HG03439 (cell line): ENCODE data around the gene ALDH1L1.

Source experiments
- ATAC-seq: cut with Tn5 transposase; IDR thresholded peaks from one replicate; pipeline ENCODE4 v1.9.1; 2021; ENCODE audit warnings: mild to moderate bottlenecking, moderate library complexity; ENCODE audit not compliant: unreplicated experiment

The ALDH1L1 gene

GRCh38 chr3:126058666-126059065 is 121.7 kb downstream of the ALDH1L1 start:
- ATAC-seq: no peak

- no peak for ATAC-seq
Observed at GRCh38 chr3:126057936-126058335, 122.5 kb downstream of the ALDH1L1 start.

DNA sequence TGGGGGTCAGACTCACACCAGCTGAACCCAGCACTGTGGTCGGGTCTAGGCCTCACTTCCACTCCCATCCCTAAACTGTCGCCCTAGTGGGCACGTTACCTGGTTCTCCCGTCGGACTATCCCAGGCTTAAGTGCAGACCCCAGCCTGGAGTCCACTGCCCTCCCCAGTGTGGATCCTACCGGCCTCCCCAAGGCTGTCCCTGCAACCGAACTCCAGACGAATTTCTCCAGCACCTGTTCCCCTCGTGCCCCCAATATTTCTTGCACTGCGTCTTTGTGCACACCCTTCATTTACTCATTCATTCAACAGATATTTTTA is 122.9 kb downstream of the ALDH1L1 start:
- ATAC-seq: no peak

GRCh38 chr3:126056681-126057500 is 123.5 kb downstream of the ALDH1L1 start:
- ATAC-seq: no peak

- no peak for ATAC-seq
Observed at GRCh38 chr3:126056088-126056487, 124.3 kb downstream of the ALDH1L1 start.

DNA sequence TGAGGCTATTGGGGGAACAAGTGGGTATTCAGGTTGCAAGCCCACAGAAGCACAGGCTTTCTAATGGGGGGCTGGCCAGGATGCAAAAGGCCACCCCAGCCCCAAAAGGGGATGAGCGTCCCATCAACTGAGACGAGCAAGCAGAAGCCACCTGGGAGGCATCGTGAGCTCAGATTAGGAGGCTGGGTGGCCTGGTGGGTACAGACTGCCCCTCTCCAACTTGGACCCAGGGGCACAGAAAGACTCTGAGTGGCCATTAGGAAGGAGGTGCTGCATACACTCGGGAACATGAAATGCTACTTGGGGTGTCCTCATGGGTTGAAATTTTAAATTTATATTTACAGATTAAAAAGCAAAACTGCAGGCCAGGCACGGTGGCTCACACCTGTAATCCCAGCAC is 125.5 kb downstream of the ALDH1L1 start:
- no peak for ATAC-seq

DNA sequence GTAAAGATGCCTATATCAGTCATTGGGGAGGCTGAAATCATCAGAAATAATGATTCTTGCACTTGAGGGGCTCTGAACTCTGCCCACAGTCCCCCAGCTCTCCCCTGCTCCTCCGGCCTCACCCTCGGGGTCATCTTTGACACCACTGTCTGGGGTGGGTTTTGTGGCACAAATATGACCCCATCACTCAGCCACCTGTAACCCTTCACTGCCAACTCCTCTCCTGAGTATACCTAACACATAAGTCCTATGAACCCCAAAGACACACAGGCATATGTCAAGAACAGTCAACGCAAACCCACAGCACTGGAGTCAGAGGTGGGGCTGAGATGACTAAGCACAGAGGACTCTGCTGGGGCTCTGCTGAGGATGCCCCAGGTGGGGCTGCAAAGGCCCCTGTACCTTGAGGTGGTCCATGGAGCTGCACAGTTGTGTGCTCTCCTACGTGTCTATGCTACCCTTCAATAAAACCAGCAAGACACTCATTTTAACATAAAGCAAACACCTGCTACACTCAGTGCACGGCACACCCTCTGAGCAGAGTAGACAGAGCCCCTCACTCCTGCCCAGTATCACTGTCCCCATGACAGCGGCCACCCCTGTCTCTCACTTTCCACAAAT is 126.3 kb downstream of the ALDH1L1 start:
- no peak for ATAC-seq
